Progenitor cell of endocrine pancreas (in vitro differentiated cells): ENCODE measurements around the gene HTRA3. TPM values are rescaled to one million over a fixed set of nuclear protein-coding genes. Genes with fewer than 3 reads are reported as not detected.

Experiments
- DNase-seq: peaks from one replicate; pipeline ENCODE4 v3.0.0; 2021; ENCODE audit warnings: low spot score; ENCODE audit not compliant: unreplicated experiment
- H3K27ac Mint-ChIP-seq: 2 replicates; pipeline ENCODE4 v1.8.0; 2021; ENCODE audit warnings: mild to moderate bottlenecking, moderate library complexity, mixed read lengths
- H3K27me3 Mint-ChIP-seq: 2 replicates; pipeline ENCODE4 v1.8.0; 2021; ENCODE audit warnings: mixed read lengths
- H3K36me3 Mint-ChIP-seq: 2 replicates; pipeline ENCODE4 v1.8.0; 2022; ENCODE audit warnings: mixed read lengths; ENCODE audit not compliant: insufficient read depth
- H3K4me1 Mint-ChIP-seq: 2 replicates; pipeline ENCODE4 v1.8.0; 2021; ENCODE audit warnings: low read depth, mixed read lengths
- H3K4me3 Mint-ChIP-seq: 2 replicates; pipeline ENCODE4 v1.8.0; 2021; ENCODE audit warnings: low read depth, mild to moderate bottlenecking, moderate library complexity, mixed read lengths
- H3K9me3 Mint-ChIP-seq: 2 replicates; pipeline ENCODE4 v1.8.0; 2021; ENCODE audit warnings: low read depth, mixed read lengths
- total RNA-seq: library from RNA; stranded (reverse); gene quantifications from 2 replicates; pipeline ENCODE4 v1.2.1, GENCODE V29; 2021
- TF ChIP-seq, protein P1 (sequence below): fragments of 200-600 bp; sonication (generic); IDR thresholded peaks from one replicate; pipeline ENCODE4 v1.5.0; 2021; ENCODE audit warnings: antibody characterized with exemption, mild to moderate bottlenecking; ENCODE audit not compliant: unreplicated experiment

The HTRA3 gene
- total RNA-seq, 1 donor from 2014 or later = 0.86 TPM

DNA sequence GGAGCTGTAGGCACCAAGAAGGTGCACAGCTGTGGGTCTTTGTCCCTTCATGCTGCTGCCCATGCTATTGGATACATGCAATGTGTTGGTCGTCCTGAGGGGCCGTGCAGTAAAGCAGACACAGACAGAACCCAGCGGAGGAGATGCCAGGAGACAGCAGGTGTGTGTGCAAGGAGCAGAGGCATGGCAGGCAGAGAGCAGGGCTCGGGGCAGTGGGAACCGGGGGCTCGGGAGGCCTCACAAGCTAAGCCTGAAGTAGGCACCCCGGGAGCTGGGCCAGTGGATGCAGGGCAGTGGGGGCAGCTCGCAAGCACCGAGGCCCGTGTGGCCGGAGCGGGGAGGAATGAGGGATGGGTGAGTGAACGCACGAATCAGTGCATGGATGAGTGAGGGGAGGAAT is 13.2 kb downstream of the HTRA3 start:
- Mint-ChIP-seq H3K4me3 (no peak overlapping the region), H3K27me3 (no peaks in the 10 kb centered on the region), H3K36me3 (no peaks in the 10 kb centered on the region), H3K4me1 (no peaks in the 10 kb centered on the region), H3K27ac (no peak overlapping the region), H3K9me3 (no peaks in the 10 kb centered on the region)
- DNase-seq = no peak
- TF ChIP-seq, protein P1, sequence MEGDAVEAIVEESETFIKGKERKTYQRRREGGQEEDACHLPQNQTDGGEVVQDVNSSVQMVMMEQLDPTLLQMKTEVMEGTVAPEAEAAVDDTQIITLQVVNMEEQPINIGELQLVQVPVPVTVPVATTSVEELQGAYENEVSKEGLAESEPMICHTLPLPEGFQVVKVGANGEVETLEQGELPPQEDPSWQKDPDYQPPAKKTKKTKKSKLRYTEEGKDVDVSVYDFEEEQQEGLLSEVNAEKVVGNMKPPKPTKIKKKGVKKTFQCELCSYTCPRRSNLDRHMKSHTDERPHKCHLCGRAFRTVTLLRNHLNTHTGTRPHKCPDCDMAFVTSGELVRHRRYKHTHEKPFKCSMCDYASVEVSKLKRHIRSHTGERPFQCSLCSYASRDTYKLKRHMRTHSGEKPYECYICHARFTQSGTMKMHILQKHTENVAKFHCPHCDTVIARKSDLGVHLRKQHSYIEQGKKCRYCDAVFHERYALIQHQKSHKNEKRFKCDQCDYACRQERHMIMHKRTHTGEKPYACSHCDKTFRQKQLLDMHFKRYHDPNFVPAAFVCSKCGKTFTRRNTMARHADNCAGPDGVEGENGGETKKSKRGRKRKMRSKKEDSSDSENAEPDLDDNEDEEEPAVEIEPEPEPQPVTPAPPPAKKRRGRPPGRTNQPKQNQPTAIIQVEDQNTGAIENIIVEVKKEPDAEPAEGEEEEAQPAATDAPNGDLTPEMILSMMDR = no peak

DNA sequence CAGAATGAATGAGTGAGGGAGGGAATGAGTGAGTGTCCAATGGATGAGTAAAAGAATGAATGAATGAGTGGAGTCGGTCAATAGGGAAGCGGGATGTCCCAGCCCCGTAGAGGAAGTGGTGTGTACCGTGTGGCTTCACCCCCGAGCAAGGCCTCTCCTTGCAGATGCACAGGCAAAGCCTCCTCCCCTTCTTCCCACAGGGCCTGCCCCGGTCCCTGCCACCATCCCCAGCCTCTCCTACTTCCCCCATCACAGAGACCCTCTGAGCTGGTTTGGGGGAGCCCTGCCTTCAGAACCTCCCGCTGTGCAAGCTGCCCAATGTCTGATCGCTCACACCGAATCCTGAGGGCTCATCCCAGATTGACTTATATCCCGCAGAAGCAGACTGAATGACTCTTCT is 13.6 kb downstream of the HTRA3 start:
- H3K27me3 Mint-ChIP-seq = no peaks in the 10 kb centered on the region
- DNase-seq = no peak
- no peaks in the 10 kb centered on the region for H3K36me3 Mint-ChIP-seq
- H3K4me1 Mint-ChIP-seq = no peaks in the 10 kb centered on the region
- no peak overlapping the region for H3K4me3 Mint-ChIP-seq
- TF ChIP-seq, protein P1 = no peak
- H3K9me3 Mint-ChIP-seq = no peaks in the 10 kb centered on the region
- no peak overlapping the region for H3K27ac Mint-ChIP-seq

DNA sequence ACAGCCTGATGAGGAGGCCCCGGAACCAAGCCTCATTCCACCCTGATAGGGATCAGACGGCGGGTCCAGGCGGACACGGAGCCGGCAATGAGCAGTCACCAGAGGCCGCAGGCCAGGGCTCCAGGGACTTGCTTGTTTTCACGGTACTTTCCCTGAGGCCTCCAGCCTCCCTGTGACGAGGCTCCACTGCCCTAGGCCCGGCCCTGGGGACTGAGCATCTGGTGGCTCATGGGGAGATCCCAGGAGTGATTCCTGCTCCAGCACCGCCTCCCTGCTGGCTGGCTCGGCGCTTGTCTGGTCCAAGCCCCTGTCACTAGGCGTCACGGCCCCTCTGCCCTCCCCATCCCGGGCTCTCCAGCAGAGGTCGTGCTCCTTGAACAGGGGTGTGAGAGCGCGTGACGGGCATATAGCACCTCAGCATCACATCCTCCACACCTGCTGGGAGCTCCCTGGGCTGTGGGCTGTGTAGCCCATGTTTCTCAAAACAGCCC is 14.1 kb downstream of the HTRA3 start:
- Mint-ChIP-seq H3K4me1 (no peaks in the 10 kb centered on the region), H3K36me3 (no peaks in the 10 kb centered on the region), H3K9me3 (no peaks in the 10 kb centered on the region), H3K27me3 (no peaks in the 10 kb centered on the region), H3K27ac (no peak overlapping the region), H3K4me3 (no peak overlapping the region)
- DNase-seq = no peak
- TF ChIP-seq, protein P1 = no peak

DNA sequence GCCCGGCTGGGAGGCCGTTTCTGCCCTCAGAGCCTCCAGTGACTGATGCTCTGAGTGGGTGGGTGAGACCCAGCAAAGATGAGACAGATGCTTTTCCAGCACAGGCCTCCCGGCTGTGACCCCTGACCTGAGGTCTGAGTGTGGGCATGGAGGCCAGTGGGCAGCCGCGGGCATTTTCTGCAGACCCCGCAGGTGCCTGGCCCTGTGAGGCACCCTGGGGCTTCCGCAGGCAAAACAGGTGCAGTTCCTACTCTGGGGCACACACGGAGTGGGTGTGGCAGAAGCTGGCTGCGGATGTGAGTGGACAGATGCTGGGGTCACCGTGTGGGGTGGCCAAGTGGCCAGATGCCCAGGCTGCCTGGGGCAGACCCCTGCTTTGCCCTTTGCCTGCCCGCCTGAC is 14.8 kb downstream of the HTRA3 start:
- no peaks in the 10 kb centered on the region for H3K36me3 Mint-ChIP-seq
- TF ChIP-seq, protein P1 = no peak
- no peaks in the 10 kb centered on the region for H3K4me1 Mint-ChIP-seq
- H3K4me3 Mint-ChIP-seq = no peak overlapping the region
- H3K27me3 Mint-ChIP-seq = no peaks in the 10 kb centered on the region
- H3K9me3 Mint-ChIP-seq = no peaks in the 10 kb centered on the region
- no peak overlapping the region for H3K27ac Mint-ChIP-seq
- DNase-seq = no peak

DNA sequence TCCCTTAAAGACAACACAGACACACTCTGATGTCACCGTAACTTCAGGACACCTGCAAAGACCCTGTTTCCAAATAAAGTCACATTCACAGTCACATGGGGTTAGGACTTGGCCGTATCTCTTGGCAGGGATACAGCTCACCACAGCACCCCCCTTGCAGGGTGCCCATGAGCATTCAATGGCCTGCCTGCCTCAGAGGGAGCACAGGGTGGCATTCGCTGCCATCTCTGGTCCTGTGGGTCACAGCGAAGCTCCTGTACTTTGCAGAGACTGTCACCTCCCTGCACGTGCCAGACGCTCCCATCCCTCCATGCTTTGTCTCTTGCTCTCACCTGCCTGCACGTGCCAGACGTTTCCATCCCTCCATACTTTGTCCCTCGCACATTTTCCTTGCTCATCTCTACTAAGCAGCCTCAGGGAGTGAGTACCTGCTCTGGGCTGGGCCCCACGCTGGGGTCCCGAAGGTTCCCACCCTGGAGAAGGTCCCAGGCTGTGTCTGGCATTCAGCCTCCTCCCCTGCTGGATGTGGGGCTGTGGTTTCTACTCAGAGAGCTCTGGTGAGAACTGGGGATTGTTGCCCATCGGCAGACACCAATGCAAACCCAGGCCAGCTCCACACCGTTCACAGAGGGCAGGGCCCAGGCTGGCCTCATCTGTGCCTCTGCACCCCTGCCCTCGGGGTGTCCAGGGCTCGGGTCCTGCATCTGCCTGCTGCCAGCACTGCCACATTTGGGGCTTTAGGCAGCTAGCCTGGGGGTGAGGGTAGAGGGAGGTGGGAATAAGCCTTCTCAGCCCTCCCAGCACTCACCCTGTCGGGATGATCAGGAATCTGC is 15.8 kb downstream of the HTRA3 start:
- H3K27me3 Mint-ChIP-seq = no peaks in the 10 kb centered on the region
- no peaks in the 10 kb centered on the region for H3K36me3 Mint-ChIP-seq
- no peak overlapping the region for H3K27ac Mint-ChIP-seq
- TF ChIP-seq, protein P1 = no peak
- no peak for DNase-seq
- no peaks in the 10 kb centered on the region for H3K4me1 Mint-ChIP-seq
- H3K9me3 Mint-ChIP-seq = no peaks in the 10 kb centered on the region
- no peak overlapping the region for H3K4me3 Mint-ChIP-seq
